HepG2 (cell line): Measurements from ENCODE around the gene PRKCG.

Experiments
- ATF7 ChIP-seq, 2 experiments: fragments of 450-650 bp in 1 of 2; sonication (generic) in 1 of 2; formaldehyde crosslinking in 1 of 2; IDR thresholded peaks; 2 replicates each; pipeline versions ENCODE4 v1.4.0 to v1.6.1; 2016 to 2020; ENCODE audit warnings: antibody characterized with exemption in 1 of 2, mild to moderate bottlenecking in 1 of 2, missing genetic modification reagents in 1 of 2
- EZH2 ChIP-seq: conservative IDR thresholded peaks from 2 replicates; pipeline ENCODE4 v1.6.1; 2012; ENCODE audit warnings: mild to moderate bottlenecking, low read depth, low read length, moderate library complexity
- MEIS2 ChIP-seq: sonication (generic); formaldehyde crosslinking; IDR thresholded peaks from 2 replicates; pipeline ENCODE4 v1.9.0; 2021; ENCODE audit warnings: mild to moderate bottlenecking, missing genetic modification reagents
- MXD1 ChIP-seq: sonication (generic); formaldehyde crosslinking; IDR thresholded peaks from 2 replicates; pipeline ENCODE4 v1.4.0; 2020; ENCODE audit warnings: mild to moderate bottlenecking, missing genetic modification reagents
- PRDM10 ChIP-seq: sonication (generic); formaldehyde crosslinking; IDR thresholded peaks from 2 replicates; pipeline ENCODE4 v1.4.0; 2020; ENCODE audit warnings: low read depth, missing genetic modification reagents
- SAP130 ChIP-seq: IDR thresholded peaks from 2 replicates; pipeline ENCODE4 v1.6.1; 2016; ENCODE audit warnings: low read depth
- SMARCC2 ChIP-seq: fragments of 450-650 bp; IDR thresholded peaks from 2 replicates; pipeline ENCODE4 v1.6.1; 2017; ENCODE audit warnings: antibody characterized with exemption, mild to moderate bottlenecking
- THYN1 ChIP-seq: sonication (generic); formaldehyde crosslinking; IDR thresholded peaks from 2 replicates; pipeline ENCODE4 v1.8.1; 2023; ENCODE audit warnings: low read depth, mild to moderate bottlenecking, moderate library complexity, missing genetic modification reagents, borderline replicate concordance
- USF2 ChIP-seq, 2 experiments: sonication (generic) in 1 of 2; formaldehyde crosslinking in 1 of 2; IDR thresholded peaks; 2 replicates each; pipeline versions ENCODE4 v1.5.1 to v1.6.1; 2011 to 2020; ENCODE audit warnings: borderline replicate concordance in 1 of 2, low read depth in 1 of 2, low read length in 1 of 2, mild to moderate bottlenecking in 1 of 2, missing genetic modification reagents in 1 of 2, moderate library complexity in 1 of 2
- ZNF281 ChIP-seq: sonication (generic); formaldehyde crosslinking; IDR thresholded peaks from 2 replicates; pipeline ENCODE4 v1.4.0; 2020; ENCODE audit warnings: missing genetic modification reagents, borderline replicate concordance
- ZNF513 ChIP-seq: sonication (generic); formaldehyde crosslinking; conservative IDR thresholded peaks from 2 replicates; pipeline ENCODE4 v1.5.0; 2020; ENCODE audit warnings: missing genetic modification reagents

- TF ChIP-seq EZH2 = no peak
- TF ChIP-seq ZNF513 (CRISPR knock-in tag) = no peak
- TF ChIP-seq MEIS2 = no peak
- TF ChIP-seq PRDM10 (CRISPR knock-in tag) = no peak
- no peak for TF ChIP-seq THYN1 (CRISPR knock-in tag)
- TF ChIP-seq ZNF281 (CRISPR knock-in tag) = no peak
- TF ChIP-seq USF2 (IDR thresholded peaks at IDR 0.05; ENCODE audit: low read depth, low read length) = no peak
- TF ChIP-seq USF2 (CRISPR knock-in tag; IDR thresholded peaks at IDR 0.05; ENCODE audit: borderline replicate concordance) = no peak
- TF ChIP-seq ATF7 (IDR thresholded peaks at IDR 0.05) = no peak
- no peak for TF ChIP-seq ATF7 (CRISPR knock-in tag; IDR thresholded peaks at IDR 0.05)
- no peak for TF ChIP-seq SAP130 (CRISPR knock-in tag)
- TF ChIP-seq SMARCC2 = no peak
- no peak for TF ChIP-seq MXD1 (CRISPR knock-in tag)
Observed at GRCh38 chr19:53900191-53900860, 18.3 kb downstream of the PRKCG start.
